Stimulated activated naive CD8-positive, alpha-beta T cell treated with anti-CD3 and anti-CD28 coated beads, Interleukin-15, amount 100 ng/mL, for 72 hours (primary cell): ENCODE measurements around the gene GPC1.
A peak's percentile ranks its signal among the peaks of the same experiment; 100 is the strongest.
"Not testable (repeated sequence)": the region's sequence is repeated elsewhere in the genome, so short reads cannot be mapped to it uniquely, and the experiment has no call there.

Source experiments
- ATAC-seq: fragments of 150-1000 bp; cut with Tn5 transposase; 2 replicates; pipeline ENCODE4 v1.10.0; 2021; ENCODE audit warnings: mild to moderate bottlenecking, moderate library complexity
- DNase-seq, 2 donors: peaks; one replicate each; pipeline ENCODE4 v3.0.0; 2021 to 2022
- H3K27ac Mint-ChIP-seq, 2 donors: one replicate each; pipeline ENCODE4 v1.8.0; 2022; ENCODE audit warnings: mild to moderate bottlenecking in 2 of 2, mixed read lengths in 2 of 2, moderate library complexity in 2 of 2
- H3K27me3 Mint-ChIP-seq: one replicate; pipeline ENCODE4 v1.8.0; 2022; ENCODE audit warnings: mixed read lengths
- H3K4me1 Mint-ChIP-seq: one replicate; pipeline ENCODE4 v1.8.0; 2022; ENCODE audit warnings: mild to moderate bottlenecking, mixed read lengths
- H3K4me3 Mint-ChIP-seq, 2 donors: one replicate each; pipeline ENCODE4 v1.8.0; 2022; ENCODE audit warnings: mild to moderate bottlenecking in 2 of 2, mixed read lengths in 2 of 2, moderate library complexity in 1 of 2
- H3K9me3 Mint-ChIP-seq, 2 donors: one replicate each; pipeline ENCODE4 v1.8.0; 2022; ENCODE audit warnings: mixed read lengths in 2 of 2

Gene GPC1

GRCh38 chr2:240494942-240495341, 59.5 kb downstream of the GPC1 start:
- H3K9me3 Mint-ChIP-seq = peaks cover 25 to 26% of the 10 kb centered on the region in 2 donors
- H3K27ac Mint-ChIP-seq, ATAC-seq, H3K4me1 Mint-ChIP-seq, H3K27me3 Mint-ChIP-seq, DNase-seq, H3K4me3 Mint-ChIP-seq: not testable (repeated sequence)

GRCh38 chr2:240497082-240497481, 61.6 kb downstream of the GPC1 start:
- H3K9me3 Mint-ChIP-seq, H3K27ac Mint-ChIP-seq, H3K4me1 Mint-ChIP-seq, DNase-seq, H3K4me3 Mint-ChIP-seq, H3K27me3 Mint-ChIP-seq, ATAC-seq: not testable (repeated sequence)

- no peaks in the 10 kb centered on the region for H3K27me3 Mint-ChIP-seq
- H3K4me1 Mint-ChIP-seq = no peaks in the 10 kb centered on the region
- peaks cover 5 to 8% of the 10 kb centered on the region in 2 donors for H3K9me3 Mint-ChIP-seq
- no peak overlapping the region for H3K4me3 Mint-ChIP-seq
- ATAC-seq (no peak), DNase-seq (no peak)
- no peak overlapping the region for H3K27ac Mint-ChIP-seq
These were observed 62.9 kb downstream of the GPC1 start for GRCh38 chr2:240498171-240498957.

DNA sequence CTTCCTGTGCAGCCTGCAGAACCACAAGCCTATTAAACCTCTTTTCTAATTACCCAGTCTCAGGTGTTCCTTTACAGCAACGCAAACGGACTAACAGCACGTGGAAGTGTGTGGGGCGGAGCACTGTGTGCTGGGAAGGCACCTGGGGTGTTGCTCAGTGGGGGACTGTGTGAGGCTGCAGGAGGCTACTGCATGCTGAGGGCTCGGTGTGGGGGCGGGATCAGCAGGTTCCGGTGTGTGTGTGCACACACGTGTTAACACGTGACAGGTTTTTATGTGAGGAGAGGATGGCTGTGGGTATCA, 63.4 kb downstream of the GPC1 start:
- no peaks in the 10 kb centered on the region for H3K27me3 Mint-ChIP-seq
- H3K4me1 Mint-ChIP-seq = no peaks in the 10 kb centered on the region
- peaks cover 0 to 5% of the 10 kb centered on the region in 2 donors for H3K9me3 Mint-ChIP-seq
- no peak overlapping the region for H3K27ac Mint-ChIP-seq
- DNase-seq (no peak), ATAC-seq (no peak)
- no peak overlapping the region for H3K4me3 Mint-ChIP-seq

- peak in 1 of 2 donors; percentile 8 for DNase-seq
- no peak overlapping the region for H3K4me3 Mint-ChIP-seq
These were observed 64.1 kb downstream of the GPC1 start for GRCh38 chr2:240499309-240500301.

GRCh38 chr2:240500561-240501423, 65.3 kb downstream of the GPC1 start:
- no peaks in the 10 kb centered on the region for H3K4me1 Mint-ChIP-seq
- ATAC-seq (peak; percentile 14), DNase-seq (no peak)
- H3K9me3 Mint-ChIP-seq = peaks cover 0 to 1% of the 10 kb centered on the region in 2 donors
- no peaks in the 10 kb centered on the region for H3K27me3 Mint-ChIP-seq
- no peak overlapping the region for H3K4me3 Mint-ChIP-seq
- no peak overlapping the region for H3K27ac Mint-ChIP-seq

More at GRCh38 chr2:240499309-240500301, 64.1 kb downstream of the GPC1 start:
- ATAC-seq = peak; percentile 53
- no peaks in the 10 kb centered on the region for H3K4me1 Mint-ChIP-seq
- peaks cover 0 to 5% of the 10 kb centered on the region in 2 donors for H3K9me3 Mint-ChIP-seq
- no peaks in the 10 kb centered on the region for H3K27me3 Mint-ChIP-seq
- H3K27ac Mint-ChIP-seq = no peak overlapping the region

- H3K27ac Mint-ChIP-seq = no peak overlapping the region
- no peaks in the 10 kb centered on the region for H3K9me3 Mint-ChIP-seq
- H3K4me3 Mint-ChIP-seq = no peak overlapping the region
- DNase-seq (no peak), ATAC-seq (no peak)
- H3K4me1 Mint-ChIP-seq = no peaks in the 10 kb centered on the region
- no peaks in the 10 kb centered on the region for H3K27me3 Mint-ChIP-seq
These were observed 66.1 kb downstream of the GPC1 start for GRCh38 chr2:240501531-240501991.

DNA sequence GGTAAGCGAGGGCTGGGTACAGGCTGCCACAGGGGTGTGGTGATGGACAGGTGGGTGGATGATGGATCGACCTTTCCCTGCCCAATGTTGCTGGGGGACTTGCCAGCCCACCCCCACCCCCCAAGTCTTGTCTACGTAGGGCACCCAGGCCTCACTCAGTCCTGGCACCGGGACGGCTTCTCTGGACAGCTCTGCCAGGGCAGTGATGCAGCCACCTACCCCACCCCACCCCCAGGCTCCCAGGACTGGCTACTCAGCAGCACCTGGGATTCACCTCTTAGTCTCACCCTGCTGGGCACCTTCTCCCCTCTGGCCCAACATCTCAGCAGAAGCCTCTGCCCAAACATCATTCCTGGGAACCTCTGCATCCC, 66.6 kb downstream of the GPC1 start:
- H3K4me3 Mint-ChIP-seq = no peak overlapping the region
- no peaks in the 10 kb centered on the region for H3K4me1 Mint-ChIP-seq
- no peak overlapping the region for H3K27ac Mint-ChIP-seq
- DNase-seq = no peak
- no peak for ATAC-seq
- no peaks in the 10 kb centered on the region for H3K9me3 Mint-ChIP-seq
- no peaks in the 10 kb centered on the region for H3K27me3 Mint-ChIP-seq

DNA sequence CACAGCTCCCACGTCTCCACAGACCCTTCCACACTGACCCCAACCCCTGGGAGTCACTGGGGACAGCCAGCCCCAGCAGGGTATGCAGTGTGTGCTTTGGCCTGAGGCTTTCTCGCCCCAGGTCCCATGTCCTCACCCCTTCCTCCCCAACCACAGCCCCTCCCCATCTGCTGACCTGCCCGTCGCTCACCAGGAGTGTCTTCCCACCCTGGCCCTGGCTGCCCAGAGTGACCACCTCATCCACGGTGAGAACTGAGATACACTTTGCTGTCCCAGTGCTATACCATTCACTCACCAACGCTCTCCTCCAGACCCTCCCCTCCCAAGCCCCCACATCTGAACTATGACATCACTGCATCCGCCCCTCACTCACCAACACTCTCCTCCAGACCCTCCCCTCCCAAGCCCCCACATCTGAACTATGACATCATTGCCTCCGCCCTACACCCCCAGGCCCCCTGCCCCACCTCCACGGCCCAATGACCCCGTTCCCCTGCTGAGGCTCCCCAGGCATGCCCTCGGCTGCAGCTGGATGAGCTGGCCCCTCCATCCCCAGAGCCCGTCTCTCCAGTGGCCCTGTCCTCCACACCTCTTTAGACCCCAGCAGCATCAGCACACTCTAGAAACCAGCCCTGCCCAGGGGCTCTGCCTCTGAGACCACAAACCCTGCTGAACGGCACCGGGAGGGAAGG, 67.1 kb downstream of the GPC1 start:
- DNase-seq = no peak
- Mint-ChIP-seq H3K4me3 (no peak overlapping the region), H3K9me3 (no peaks in the 10 kb centered on the region), H3K4me1 (no peaks in the 10 kb centered on the region), H3K27ac (peak overlapping the region in 1 of 2 donors; percentile 16), H3K27me3 (no peaks in the 10 kb centered on the region)
- no peak for ATAC-seq

GRCh38 chr2:240503375-240503774, 67.9 kb downstream of the GPC1 start:
- Mint-ChIP-seq H3K9me3 (no peaks in the 10 kb centered on the region), H3K27me3 (no peaks in the 10 kb centered on the region), H3K4me3 (no peak overlapping the region), H3K4me1 (no peaks in the 10 kb centered on the region), H3K27ac (peak overlapping the region in 1 of 2 donors; percentile 60)
- DNase-seq (no peak), ATAC-seq (no peak)

DNA sequence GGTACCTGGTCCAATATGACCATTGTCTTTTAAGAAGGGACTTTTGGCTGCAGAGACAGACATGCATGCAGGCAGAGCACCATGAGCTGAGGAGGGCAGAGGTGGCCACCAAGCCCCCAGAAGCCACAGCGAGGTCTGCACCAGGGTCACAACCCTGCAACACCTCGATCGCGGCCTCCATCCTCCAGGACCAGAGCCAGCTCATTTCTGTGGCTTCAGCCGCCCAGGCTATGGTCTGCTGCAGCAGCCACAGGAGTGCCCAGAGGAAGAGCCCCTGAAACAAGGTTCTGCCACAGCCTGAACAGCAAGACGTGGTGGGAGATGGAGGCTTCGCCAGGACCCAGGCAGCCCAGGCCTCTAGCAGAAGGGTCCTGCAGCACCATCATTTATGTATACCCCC, 68.4 kb downstream of the GPC1 start:
- Mint-ChIP-seq H3K27me3 (no peaks in the 10 kb centered on the region), H3K27ac (no peak overlapping the region), H3K4me1 (no peaks in the 10 kb centered on the region), H3K4me3 (no peak overlapping the region), H3K9me3 (no peaks in the 10 kb centered on the region)
- no peak for ATAC-seq
- DNase-seq = no peak

DNA sequence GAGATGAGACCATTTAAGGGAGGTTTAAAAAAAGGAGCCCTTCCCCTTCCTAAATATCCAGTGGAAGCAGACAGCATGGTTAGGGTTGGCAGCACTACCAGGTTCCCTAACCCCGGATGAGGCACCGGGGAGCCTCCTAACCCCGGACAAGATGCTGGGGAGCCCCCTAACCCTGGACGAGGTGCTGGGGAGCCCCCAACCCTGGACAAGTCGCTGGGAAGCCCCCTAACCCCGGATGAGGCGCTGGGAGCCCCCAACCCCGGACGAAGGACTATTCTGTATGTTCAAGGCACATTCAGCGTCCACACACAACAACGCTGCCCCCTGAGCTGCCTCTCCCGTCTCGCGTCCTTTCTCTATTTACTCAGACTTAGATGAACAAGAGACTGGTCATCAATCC, 70.4 kb downstream of the GPC1 start:
- DNase-seq = no peak
- H3K4me3 Mint-ChIP-seq = no peak overlapping the region
- no peaks in the 10 kb centered on the region for H3K9me3 Mint-ChIP-seq
- H3K4me1 Mint-ChIP-seq = no peaks in the 10 kb centered on the region
- ATAC-seq = no peak
- H3K27me3 Mint-ChIP-seq = no peaks in the 10 kb centered on the region
- H3K27ac Mint-ChIP-seq = no peak overlapping the region

DNA sequence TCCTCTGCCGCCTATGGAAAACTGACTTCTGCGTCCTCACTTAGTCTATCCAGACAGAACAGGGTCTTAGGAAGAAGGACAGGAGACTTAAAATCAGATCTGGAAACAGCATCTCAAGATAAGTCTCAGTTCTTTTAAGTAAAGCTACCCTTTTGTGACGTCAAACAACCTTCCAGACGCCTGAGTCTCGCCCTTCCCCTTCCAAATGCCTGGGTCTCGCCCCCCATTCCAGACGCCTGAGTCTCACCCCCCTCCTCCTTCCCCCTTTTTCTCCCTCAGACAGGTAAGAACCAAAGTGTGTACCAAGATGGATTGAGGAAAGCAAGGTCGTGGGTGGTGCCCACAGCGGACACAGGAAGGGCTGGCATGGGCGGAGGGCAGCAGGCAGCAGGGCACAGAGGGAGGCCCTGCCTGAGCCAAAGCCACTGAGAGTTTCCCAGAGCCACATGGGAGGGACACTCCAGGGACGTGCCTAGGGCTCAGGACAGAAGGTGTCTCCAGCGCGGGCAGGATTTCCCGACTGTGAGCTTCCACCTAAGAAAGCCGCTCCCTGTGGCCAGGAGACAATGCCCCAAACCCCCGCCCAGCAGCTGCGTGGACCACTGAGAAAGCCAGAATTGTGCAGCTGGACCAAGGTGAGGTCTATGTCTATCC, 71.1 kb downstream of the GPC1 start:
- Mint-ChIP-seq H3K4me1 (no peaks in the 10 kb centered on the region), H3K27me3 (no peaks in the 10 kb centered on the region), H3K27ac (no peak overlapping the region), H3K9me3 (no peaks in the 10 kb centered on the region), H3K4me3 (no peak overlapping the region)
- no peak for ATAC-seq
- no peak for DNase-seq

GRCh38 chr2:240507060-240507777, 71.8 kb downstream of the GPC1 start:
- Mint-ChIP-seq H3K9me3 (no peaks in the 10 kb centered on the region), H3K4me1 (peaks cover 3% of the 10 kb centered on the region), H3K4me3 (no peak overlapping the region), H3K27ac (peak overlapping the region in 1 of 2 donors; percentile 37), H3K27me3 (no peaks in the 10 kb centered on the region)
- DNase-seq (no peak), ATAC-seq (peak; percentile 82)
